Omental fat pad (tissue), 4 donors: ENCODE measurements around the gene GINS3. TPM values are rescaled to one million over a fixed set of nuclear protein-coding genes. Genes with fewer than 3 reads are reported as not detected.
"Not testable (repeated sequence)": the region's sequence is repeated elsewhere in the genome, so short reads cannot be mapped to it uniquely, and the experiment has no call there.

ENCODE experiments used
- ATAC-seq: fragments of 150-250 bp; one replicate; pipeline ENCODE4 v1.9.1; 2016; ENCODE audit warnings: mild to moderate bottlenecking, moderate library complexity; ENCODE audit not compliant: low FRiP score
- DNase-seq: peaks from one replicate; pipeline ENCODE4 v3.0.0-alpha.2; 2019; ENCODE audit warnings: low spot score
- total RNA-seq, 4 donors: library from RNA; depleted of rRNA; stranded (reverse); fragments of >200 nt; gene quantifications; one replicate each; pipeline ENCODE4 v1.1.0, GENCODE V29; 2016
- TF ChIP-seq, protein P1 (sequence below), 3 donors: fragments of 450-650 bp; IDR thresholded peaks; one replicate each; pipeline ENCODE4 v1.5.1; 2016 to 2017; ENCODE audit warnings: antibody characterized with exemption in 3 of 3, mild to moderate bottlenecking in 3 of 3, moderate library complexity in 2 of 3

Gene GINS3
- total RNA-seq, 4 donors from 2014 or later = 5.3 to 7.4 (median 6.5) TPM

DNA sequence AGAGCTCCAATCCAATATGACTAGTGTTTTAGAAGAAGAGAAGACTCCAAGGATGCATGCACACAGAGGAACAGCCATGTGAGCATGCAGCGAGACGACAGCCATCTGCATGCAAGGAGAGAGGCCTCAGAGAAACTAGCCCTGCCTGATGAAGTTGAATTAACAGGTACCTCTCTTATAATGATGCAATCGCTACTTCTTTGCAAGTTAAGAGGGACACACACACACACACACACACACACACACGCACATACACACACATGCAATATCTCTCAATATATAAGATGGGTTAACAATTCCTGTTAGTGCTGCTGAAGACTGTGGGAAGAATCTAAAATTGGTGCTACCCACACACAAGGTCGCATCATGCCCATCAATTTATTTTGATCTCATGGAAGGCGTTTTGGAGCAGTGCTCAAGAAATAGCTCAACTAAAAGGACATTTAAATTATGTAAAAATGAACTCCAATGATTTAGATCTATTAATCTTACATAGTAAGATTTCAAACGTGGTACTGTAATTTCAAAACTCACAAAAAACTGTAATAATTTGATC lies 7.0 kb upstream of the GINS3 start:
- DNase-seq (no peak), ATAC-seq (no peak)
- TF ChIP-seq, protein P1, sequence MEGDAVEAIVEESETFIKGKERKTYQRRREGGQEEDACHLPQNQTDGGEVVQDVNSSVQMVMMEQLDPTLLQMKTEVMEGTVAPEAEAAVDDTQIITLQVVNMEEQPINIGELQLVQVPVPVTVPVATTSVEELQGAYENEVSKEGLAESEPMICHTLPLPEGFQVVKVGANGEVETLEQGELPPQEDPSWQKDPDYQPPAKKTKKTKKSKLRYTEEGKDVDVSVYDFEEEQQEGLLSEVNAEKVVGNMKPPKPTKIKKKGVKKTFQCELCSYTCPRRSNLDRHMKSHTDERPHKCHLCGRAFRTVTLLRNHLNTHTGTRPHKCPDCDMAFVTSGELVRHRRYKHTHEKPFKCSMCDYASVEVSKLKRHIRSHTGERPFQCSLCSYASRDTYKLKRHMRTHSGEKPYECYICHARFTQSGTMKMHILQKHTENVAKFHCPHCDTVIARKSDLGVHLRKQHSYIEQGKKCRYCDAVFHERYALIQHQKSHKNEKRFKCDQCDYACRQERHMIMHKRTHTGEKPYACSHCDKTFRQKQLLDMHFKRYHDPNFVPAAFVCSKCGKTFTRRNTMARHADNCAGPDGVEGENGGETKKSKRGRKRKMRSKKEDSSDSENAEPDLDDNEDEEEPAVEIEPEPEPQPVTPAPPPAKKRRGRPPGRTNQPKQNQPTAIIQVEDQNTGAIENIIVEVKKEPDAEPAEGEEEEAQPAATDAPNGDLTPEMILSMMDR (IDR thresholded peaks at IDR 0.05) = no peak

DNA sequence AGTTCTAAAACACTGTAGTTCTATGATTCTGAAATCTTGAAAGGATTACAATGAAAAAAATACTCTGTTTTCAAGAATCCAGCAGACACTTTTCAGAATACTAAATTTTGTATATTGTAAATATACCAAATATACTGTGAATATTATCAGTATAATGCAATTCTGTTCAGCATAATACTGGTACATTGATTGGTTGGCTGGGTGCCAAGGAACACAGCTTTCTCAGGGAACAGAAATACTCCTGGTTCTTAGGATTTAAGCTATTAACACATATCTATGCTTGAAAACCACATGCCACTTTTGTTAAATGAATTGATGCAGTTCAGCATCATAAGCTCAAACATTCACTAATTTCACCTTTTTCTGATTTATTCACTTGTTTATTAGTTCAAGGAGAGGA lies 2.5 kb upstream of the GINS3 start:
- DNase-seq (no peak), ATAC-seq (no peak)
- TF ChIP-seq, protein P1 (IDR thresholded peaks at IDR 0.05) = no peak

DNA sequence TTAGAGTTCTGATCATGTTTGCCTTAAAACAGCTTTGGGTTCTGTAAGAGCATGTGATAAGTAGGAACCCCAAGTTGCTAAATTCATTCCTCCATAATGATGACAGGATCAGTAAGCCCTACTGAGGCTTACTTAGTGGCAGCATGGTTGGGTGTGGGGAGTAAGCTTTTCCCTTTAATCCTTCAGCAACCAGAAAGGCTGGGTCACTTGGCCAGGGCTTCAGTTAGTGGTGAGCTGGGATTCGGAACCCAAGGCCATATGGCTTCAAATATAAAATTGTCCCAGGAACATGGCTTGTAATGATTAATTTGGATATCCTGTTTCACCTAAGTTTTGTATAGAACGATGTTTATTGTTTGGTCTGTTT lies 850 bp downstream of the GINS3 start:
- ATAC-seq (no peak), DNase-seq (no peak)
- TF ChIP-seq, protein P1 (IDR thresholded peaks at IDR 0.05) = no peak

GRCh38 chr16:58396897-58397296 lies 4.6 kb downstream of the GINS3 start:
- not testable (repeated sequence) for DNase-seq, ATAC-seq

DNA sequence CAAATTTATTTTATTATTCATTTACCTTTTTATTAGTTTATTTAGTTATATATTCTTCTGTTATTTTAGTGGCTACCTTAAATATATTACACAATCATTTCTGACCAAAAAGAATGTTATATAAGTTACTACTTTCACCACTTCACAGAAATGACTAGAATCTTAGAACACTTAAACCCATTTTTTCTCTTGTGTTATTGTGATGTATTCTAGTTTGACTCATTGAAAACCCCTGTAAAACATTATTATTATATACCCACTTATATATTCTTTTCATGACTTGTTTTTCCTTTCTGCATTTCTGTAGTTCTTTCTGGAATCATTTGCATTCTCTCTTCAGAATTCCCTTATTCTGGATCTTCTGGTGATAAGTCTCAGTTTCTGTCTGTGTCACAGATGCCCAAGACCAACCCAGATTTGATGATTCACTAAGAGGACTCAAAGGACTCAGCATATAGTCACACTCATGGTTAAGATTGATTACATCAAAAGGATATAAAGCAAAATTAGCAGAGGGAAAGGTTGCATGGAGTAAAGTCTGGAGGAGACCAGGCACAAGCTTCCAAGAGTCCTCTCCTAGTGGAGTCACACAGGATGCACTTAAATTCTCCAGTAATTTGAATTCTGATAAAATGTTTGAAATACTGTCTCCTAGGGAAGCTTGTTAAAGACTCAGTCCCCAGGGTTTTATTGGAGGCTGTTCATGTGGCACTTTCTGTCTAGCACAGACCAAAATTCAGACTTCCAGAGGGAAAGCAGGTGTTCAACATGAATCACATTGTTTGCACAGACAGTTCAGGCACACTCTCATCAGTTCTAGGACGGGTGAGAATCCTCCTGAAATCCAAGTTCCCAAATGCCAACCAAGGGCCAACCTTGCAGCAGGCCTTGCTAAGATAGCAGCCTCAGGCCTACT lies 7.7 kb downstream of the GINS3 start:
- no peak for ATAC-seq

GRCh38 chr16:58401305-58401704 lies 9.0 kb downstream of the GINS3 start:
- not testable (repeated sequence) for DNase-seq, ATAC-seq

More for the DNA sequence above, 7.7 kb downstream of the GINS3 start:
- TF ChIP-seq, protein P1 (IDR thresholded peaks at IDR 0.05) = no peak
- DNase-seq = no peak

DNA sequence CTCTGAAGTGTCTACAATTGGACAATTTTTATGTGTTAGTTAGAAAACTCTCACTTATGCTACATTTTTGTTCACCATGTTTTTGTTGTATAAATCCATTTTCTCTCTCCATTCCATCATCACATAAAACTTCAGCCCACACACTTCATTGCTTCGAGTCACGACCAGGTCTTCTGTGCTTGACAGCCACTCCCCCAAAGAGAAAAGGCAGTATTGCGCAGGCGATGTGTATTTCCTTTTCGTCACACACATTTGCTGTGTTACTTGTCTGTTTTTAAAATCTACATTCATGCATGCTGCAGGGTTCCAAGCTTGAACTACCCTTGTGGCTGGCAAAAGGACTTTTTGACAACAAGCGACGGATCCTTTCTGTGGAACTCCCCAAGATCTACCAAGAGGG lies 10.5 kb downstream of the GINS3 start:
- TF ChIP-seq, protein P1 (IDR thresholded peaks at IDR 0.05) = no peak
- DNase-seq = no peak
- ATAC-seq = no peak
